Muscle layer of colon (tissue), 2 donors: ENCODE data around the gene TMEM178B.
"Not testable (repeated sequence)": the region's sequence is repeated elsewhere in the genome, so short reads cannot be mapped to it uniquely, and the experiment has no call there.

Experiments used
- H3K27ac ChIP-seq: one replicate; pipeline ENCODE4 v1.7.0; 2013; ENCODE audit warnings: low read depth, mild to moderate bottlenecking, low read length, moderate library complexity
- H3K27me3 ChIP-seq, 2 donors: one replicate each; pipeline ENCODE4 v1.7.0; 2013; ENCODE audit warnings: low read length in 2 of 2, mild to moderate bottlenecking in 2 of 2; ENCODE audit not compliant: insufficient read depth in 2 of 2, control insufficient read depth in 1 of 2
- H3K36me3 ChIP-seq: one replicate; pipeline ENCODE4 v1.7.0; 2013; ENCODE audit warnings: mild to moderate bottlenecking, low read length; ENCODE audit not compliant: insufficient read depth
- H3K4me1 ChIP-seq: one replicate; pipeline ENCODE4 v1.7.0; 2013; ENCODE audit warnings: mild to moderate bottlenecking, low read length; ENCODE audit not compliant: insufficient read depth
- H3K4me3 ChIP-seq, 2 donors: one replicate each; pipeline ENCODE4 v1.7.0; 2013; ENCODE audit warnings: low read length in 2 of 2, low read depth in 1 of 2, mild to moderate bottlenecking in 1 of 2, moderate library complexity in 1 of 2
- H3K9ac ChIP-seq: one replicate; pipeline ENCODE4 v1.7.0; 2013; ENCODE audit warnings: low read length
- H3K9me3 ChIP-seq: one replicate; pipeline ENCODE4 v1.7.0; 2013; ENCODE audit warnings: mild to moderate bottlenecking, low read length
- donor health status: abdominal sarcoma.
- donor health status: Adenocarcinoma of cecum.

Gene TMEM178B

DNA sequence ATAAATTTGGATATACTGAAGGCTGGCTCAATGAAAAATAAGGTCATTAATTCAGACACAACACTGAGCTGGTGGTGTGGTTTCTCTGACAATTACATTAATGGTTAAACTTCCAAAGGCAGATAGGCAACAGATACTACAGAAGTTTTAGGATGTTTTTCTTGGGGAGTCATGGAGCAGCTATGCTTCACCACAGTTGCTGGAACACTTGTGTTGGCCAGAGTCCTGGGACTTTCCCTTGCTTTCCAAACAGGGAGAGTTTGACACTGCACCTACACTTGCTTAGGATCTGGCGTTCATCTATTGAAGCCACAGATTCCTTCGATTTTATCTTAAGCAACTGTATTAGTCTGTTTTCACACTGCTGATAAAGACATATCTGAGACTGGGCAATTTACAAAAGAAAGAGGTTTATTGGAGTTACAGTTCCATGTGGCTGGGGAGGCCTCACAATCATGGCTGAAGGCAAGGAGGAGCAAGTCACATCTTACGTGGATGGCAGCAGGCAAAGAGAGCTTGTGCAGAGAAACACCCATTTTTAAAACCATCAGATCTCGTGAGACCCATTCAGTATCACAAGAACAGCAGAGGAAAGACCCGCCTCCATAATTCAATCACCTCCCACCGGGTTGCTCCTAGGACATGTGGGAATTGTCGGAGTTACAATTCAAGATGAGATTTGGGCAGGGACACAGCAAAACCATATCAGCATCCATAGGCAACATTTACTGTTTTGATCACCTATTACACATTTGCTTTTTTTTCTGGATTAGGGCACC lies 27.8 kb upstream of the TMEM178B start:
- Histone ChIP-seq H3K27me3 (no peaks in the 10 kb centered on the region), H3K27ac (no peak overlapping the region), H3K9me3 (no peaks in the 10 kb centered on the region), H3K9ac (no peak overlapping the region), H3K4me3 (no peak overlapping the region), H3K36me3 (no peaks in the 10 kb centered on the region), H3K4me1 (no peaks in the 10 kb centered on the region)

DNA sequence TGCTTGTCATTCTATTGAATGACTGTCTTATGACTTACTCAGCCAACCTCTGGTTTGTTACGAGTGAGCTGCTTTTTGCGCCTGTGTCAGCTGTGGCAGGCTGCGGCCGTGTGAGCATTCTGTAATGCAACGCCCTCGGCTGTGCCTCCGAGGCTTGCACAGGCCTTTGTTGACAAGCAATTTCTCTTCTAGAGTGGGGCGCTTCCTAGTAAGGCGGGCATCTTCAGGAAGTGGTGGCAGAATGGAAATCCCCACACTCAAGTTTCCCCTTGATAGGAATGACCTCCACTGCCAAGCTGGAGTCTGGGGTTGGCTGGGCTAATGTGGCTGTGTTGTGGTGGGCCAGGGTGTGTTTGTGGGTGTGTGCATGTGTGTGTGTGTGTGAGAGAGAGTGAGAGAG lies 20.2 kb upstream of the TMEM178B start:
- Histone ChIP-seq H3K27me3 (no peaks in the 10 kb centered on the region), H3K36me3 (no peaks in the 10 kb centered on the region), H3K4me3 (no peak overlapping the region), H3K9ac (no peak overlapping the region), H3K4me1 (no peaks in the 10 kb centered on the region), H3K27ac (no peak overlapping the region), H3K9me3 (no peaks in the 10 kb centered on the region)

DNA sequence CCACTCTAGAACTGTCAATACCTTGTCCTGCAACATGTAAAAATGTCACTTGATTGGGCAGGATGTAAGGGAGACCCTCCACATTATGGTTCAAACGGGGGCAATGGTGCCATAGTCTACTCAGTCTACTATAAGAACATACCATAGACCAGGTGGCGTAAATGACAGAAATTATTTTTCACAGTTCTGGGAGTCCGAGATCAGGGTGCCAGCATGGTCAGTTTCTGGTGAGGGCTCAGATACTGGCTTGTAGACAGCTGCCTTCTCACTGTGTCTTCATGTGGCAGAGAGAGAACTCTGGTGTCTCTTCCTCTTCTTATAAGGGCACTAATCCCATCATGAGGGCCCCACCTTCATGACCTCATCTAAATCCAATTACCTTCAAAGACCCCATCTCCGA lies 18.7 kb upstream of the TMEM178B start:
- Histone ChIP-seq H3K4me1 (no peaks in the 10 kb centered on the region), H3K27me3 (no peaks in the 10 kb centered on the region), H3K4me3 (no peak overlapping the region), H3K9me3 (no peaks in the 10 kb centered on the region), H3K9ac (no peak overlapping the region), H3K36me3 (no peaks in the 10 kb centered on the region), H3K27ac (no peak overlapping the region)

DNA sequence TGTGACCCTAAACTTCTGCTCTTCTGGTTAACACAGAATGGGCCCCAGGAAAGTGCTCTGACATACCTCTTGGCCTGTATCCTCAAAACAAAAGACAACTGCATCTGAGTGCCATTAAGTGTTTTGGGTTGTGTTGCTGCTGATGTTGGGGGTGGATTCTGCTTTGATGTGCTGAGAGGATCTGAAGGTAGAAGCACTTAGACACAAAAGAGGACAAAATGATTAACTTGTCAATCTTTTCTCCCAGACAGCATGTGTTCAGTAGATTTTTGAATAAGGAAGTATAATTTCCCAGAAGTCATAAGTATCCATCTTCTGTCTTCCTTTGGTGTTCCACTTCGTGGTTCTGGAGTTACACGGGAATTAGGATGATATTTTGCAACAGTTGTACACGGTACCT lies 16.1 kb upstream of the TMEM178B start:
- no peak overlapping the region for H3K27ac ChIP-seq
- no peaks in the 10 kb centered on the region for H3K9me3 ChIP-seq

DNA sequence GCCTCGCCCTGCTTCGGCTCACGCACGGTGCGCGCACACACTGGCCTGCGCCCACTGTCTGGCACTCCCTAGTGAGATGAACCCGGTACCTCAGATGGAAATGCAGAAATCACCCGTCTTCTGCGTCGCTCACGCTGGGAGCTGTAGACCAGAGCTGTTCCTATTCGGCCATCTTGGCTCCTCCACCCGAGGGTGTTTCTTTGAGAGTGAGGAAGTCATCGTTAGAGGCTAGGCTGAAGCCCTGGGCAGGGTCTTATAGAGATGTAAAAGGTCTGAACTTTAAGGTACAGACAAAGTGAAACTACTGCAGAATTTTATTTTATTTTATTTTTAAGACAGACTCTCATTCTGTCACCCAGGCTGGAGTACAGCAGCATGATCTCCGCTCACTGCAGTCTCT lies 6.0 kb upstream of the TMEM178B start:
- not testable (repeated sequence) for H3K9me3 ChIP-seq, H3K27ac ChIP-seq, H3K9ac ChIP-seq, H3K4me1 ChIP-seq, H3K36me3 ChIP-seq, H3K4me3 ChIP-seq
- peaks cover 0 to 12% of the 10 kb centered on the region in 2 donors for H3K27me3 ChIP-seq

More for the DNA sequence above, 16.1 kb upstream of the TMEM178B start:
- Histone ChIP-seq H3K27me3 (no peaks in the 10 kb centered on the region), H3K4me3 (no peak overlapping the region), H3K4me1 (no peaks in the 10 kb centered on the region), H3K36me3 (no peaks in the 10 kb centered on the region), H3K9ac (no peak overlapping the region)

DNA sequence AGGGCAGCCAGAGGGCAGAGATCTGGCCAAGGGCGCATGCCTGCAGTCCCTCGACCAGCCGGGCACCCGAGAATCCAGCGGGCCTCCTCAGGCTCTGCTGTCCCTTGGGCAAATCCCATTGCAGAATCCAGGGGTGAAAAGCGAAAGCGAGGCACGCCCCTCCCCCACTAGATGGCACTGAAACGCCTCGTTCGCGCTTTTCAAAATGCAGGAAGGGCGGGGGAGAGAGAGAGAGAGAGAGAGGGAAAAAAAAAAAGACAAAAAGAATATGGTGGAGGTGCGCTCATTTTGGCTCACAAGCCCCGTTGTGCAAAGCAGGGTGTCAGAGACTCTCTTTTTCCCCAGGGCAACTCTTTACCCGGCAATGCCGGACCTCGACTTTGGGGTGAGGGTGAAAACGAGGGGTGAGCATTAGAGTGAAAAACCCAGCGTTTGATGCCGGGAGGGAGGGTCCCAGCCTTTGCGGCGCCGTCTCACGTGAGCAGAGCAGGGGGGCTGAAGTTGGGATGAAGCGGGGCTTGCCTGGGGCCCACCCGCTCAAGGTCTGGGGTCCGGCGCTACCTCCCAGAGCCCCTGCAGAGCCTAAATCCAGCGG lies 2.5 kb upstream of the TMEM178B start:
- no peak overlapping the region for H3K27ac ChIP-seq
- no peaks in the 10 kb centered on the region for H3K9me3 ChIP-seq
- no peaks in the 10 kb centered on the region for H3K36me3 ChIP-seq
- peaks cover 5 to 38% of the 10 kb centered on the region in 2 donors for H3K27me3 ChIP-seq
- H3K4me1 ChIP-seq: no peaks in the 10 kb centered on the region
- no peak overlapping the region for H3K9ac ChIP-seq
- peak overlapping the region; percentile 55 to 62 for H3K4me3 ChIP-seq

DNA sequence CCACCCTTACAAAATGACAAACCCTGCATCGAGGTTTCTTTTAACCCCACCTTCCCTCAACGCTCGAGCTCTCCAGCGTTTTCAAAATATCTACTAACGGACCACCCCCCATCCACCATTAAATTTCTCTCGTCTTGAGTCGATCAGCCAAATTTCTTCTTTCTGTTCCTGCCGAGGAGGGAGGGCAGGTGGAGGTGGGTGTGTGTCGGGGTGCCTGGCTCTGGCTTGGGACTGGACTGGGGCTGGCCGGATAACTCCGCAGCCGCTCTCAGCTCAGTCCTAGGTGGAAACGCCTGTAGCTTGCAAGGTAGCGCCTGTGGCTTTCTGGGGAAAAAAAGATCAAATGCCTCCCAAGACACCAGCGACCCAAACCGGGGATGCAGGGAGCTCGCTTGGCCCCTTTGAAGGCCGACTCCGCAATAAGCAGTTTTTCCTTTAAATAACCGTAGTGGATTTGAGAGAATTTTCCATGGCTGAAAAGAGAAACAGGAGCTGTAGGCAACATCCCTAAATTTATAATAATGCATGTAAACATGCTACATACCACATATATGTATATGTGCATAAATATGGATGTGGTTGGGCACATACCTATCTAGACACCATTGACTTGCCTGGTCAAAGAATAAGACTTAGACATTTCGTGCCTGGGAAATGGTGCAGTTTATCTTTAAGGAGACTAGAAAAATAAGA lies 1.9 kb upstream of the TMEM178B start:
- H3K27ac ChIP-seq: no peak overlapping the region
- H3K9ac ChIP-seq: no peak overlapping the region
- no peaks in the 10 kb centered on the region for H3K4me1 ChIP-seq

DNA sequence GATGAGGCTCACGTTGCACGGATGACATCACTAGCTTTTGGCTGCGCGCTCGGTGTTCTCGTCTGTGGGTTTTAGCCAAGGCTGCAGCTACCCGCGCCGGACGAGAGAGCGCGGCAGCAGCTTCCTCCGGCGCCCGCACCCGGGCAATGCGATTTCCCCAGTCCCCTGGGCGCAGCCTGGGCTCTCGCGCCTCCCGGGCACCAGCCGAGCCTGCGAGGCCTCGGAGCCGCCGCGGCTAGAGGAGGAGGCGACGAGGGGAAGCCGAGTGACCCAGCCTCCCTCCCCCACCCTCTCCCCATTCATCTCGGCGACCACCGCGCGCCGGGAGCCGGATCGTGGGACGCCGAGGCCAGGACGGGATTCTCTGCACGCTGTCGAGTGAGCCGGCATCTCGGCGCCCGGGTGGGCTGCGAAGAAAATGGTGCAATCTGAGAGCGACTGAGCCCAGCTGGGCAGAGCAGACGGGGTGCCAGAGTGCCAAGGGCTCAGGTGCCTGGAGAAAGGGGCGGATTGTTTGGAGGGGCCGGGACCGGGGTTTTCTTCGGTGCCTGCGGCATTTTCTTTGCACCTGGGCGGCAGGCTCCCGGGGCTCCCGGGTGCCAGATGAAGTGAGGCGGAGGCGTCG lies 1.2 kb upstream of the TMEM178B start:
- peak overlapping the region; percentile 55 to 62 for H3K4me3 ChIP-seq
- no peak overlapping the region for H3K27ac ChIP-seq
- no peak overlapping the region for H3K9ac ChIP-seq
- no peaks in the 10 kb centered on the region for H3K4me1 ChIP-seq
- H3K36me3 ChIP-seq: no peaks in the 10 kb centered on the region
- peaks cover 5 to 38% of the 10 kb centered on the region in 2 donors for H3K27me3 ChIP-seq
- no peaks in the 10 kb centered on the region for H3K9me3 ChIP-seq

More for the DNA sequence above, 1.9 kb upstream of the TMEM178B start:
- H3K27me3 ChIP-seq: peaks cover 5 to 38% of the 10 kb centered on the region in 2 donors
- H3K36me3 ChIP-seq: no peaks in the 10 kb centered on the region
- peak overlapping the region; percentile 55 to 62 for H3K4me3 ChIP-seq
- no peaks in the 10 kb centered on the region for H3K9me3 ChIP-seq

DNA sequence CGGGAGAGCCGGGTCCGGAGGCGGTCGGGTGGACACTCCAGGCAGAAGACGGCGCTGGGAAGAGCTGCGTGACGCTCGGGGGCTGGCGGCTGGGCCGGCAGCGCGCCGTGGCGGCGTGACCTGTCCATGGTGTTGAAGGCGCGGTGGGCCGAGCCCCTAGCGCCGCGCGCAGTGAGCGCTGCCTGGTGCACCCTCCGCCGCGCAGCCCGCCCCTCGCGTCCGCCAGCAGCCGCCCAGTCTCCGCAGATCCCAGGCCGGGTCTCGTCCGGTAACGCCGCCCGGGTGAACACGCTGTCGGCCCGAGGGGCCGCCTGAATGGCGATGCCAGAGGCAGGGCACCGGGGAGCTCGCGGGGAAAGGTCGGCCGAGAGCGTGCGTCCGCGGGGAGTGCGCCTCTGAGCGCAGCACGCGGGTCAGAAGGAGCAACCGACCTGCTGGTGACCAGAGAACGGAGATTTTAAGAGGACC lies 657 bp upstream of the TMEM178B start:
- H3K4me1 ChIP-seq: no peaks in the 10 kb centered on the region
- no peaks in the 10 kb centered on the region for H3K36me3 ChIP-seq
- H3K9ac ChIP-seq: no peak overlapping the region
- H3K4me3 ChIP-seq: peak overlapping the region; percentile 65 to 81
- peaks cover 5 to 38% of the 10 kb centered on the region in 2 donors for H3K27me3 ChIP-seq
- H3K27ac ChIP-seq: no peak overlapping the region
- H3K9me3 ChIP-seq: no peaks in the 10 kb centered on the region

DNA sequence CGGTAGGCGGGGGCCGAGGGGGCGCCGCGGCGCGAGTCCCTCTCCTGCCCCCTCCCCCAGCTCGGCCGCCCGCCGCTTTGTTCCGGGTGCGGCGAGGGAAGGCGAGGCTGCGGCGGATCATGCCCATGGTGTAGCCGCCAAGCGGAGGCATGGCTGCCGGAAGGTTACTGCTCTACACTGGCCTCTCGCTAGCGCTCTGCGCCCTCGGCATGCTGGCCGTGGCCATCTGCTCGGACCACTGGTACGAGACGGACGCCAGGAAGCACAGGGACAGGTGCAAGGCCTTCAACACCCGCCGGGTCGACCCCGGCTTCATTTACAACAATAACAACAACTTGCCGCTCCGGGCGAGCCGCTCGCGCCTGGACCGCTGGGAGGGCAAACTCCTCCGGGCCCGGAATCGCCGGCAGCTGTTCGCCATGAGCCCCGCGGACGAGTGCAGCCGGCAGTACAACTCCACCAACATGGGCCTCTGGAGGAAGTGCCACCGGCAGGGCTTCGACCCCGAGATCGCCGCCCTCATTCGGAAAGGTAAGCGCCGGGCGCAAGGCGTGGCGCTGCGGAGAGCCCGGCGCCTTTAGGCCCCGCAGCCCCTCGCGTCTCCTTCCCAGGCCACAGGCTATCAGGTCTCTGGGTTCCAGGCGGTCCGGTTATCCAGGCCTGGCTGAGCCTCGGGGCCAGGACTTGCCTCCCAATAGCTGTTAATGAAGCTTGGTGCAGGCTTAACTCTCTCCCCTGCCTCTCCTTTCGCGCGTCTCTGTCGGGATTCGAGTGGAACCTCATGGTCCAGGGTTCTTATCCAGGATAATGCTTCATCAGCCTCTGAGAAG lies 513 bp downstream of the TMEM178B start:
- no peak overlapping the region for H3K27ac ChIP-seq
- H3K9me3 ChIP-seq: no peaks in the 10 kb centered on the region
- H3K27me3 ChIP-seq: peaks cover 5 to 38% of the 10 kb centered on the region in 2 donors
- H3K36me3 ChIP-seq: no peaks in the 10 kb centered on the region
- peak overlapping the region; percentile 67 to 81 for H3K4me3 ChIP-seq
- H3K9ac ChIP-seq: no peak overlapping the region
- H3K4me1 ChIP-seq: no peaks in the 10 kb centered on the region
